ENCODE data around the gene RNF151.

DNA sequence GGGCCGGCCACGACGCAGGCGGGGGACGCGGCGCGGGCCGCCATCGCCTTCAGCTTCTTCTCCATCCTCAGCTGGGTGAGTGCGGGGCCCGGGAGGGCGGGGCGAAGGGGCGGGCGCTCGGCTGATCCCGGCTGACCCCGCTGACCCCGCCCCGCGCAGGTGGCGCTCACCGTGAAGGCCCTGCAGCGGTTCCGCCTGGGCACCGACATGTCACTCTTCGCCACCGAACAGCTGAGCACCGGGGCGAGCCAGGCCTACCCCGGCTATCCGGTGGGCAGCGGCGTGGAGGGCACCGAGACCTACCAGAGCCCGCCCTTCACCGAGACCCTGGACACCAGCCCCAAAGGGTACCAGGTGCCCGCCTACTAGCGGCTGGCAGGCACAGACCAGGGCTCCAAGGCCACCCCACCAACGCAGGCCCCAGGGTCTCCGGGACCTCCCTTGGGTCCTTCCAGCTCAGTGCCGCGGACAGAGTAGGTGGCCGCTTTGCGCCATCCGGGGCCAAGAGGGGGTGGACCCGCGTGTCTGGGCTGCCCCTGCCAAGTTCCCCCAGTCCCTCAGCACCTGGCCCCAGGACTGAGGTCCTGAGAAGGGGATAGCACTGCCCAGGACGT is 26.2 kb downstream of the RNF151 start:
- TF ChIP-seq, protein P1, sequence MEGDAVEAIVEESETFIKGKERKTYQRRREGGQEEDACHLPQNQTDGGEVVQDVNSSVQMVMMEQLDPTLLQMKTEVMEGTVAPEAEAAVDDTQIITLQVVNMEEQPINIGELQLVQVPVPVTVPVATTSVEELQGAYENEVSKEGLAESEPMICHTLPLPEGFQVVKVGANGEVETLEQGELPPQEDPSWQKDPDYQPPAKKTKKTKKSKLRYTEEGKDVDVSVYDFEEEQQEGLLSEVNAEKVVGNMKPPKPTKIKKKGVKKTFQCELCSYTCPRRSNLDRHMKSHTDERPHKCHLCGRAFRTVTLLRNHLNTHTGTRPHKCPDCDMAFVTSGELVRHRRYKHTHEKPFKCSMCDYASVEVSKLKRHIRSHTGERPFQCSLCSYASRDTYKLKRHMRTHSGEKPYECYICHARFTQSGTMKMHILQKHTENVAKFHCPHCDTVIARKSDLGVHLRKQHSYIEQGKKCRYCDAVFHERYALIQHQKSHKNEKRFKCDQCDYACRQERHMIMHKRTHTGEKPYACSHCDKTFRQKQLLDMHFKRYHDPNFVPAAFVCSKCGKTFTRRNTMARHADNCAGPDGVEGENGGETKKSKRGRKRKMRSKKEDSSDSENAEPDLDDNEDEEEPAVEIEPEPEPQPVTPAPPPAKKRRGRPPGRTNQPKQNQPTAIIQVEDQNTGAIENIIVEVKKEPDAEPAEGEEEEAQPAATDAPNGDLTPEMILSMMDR (IDR thresholded peaks at IDR 0.05), result no peak
- TF ChIP-seq POLR2A (IDR thresholded peaks at IDR 0.05), result no peak

Data from right lobe of liver (tissue), 4 donors.